Keratinocyte (primary cell): ENCODE measurements around the gene IGSF1. TPM values are rescaled to one million over a fixed set of nuclear protein-coding genes. Genes with fewer than 3 reads are reported as not detected.

Source experiments
- DNase-seq: peaks from one replicate; pipeline ENCODE4 v3.0.0-alpha.2; 2011; ENCODE audit warnings: low read depth, missing footprints, low spot score
- FAIRE-seq: peaks from 2 replicates; lab custom pipeline; 2011; peaks lifted over from hg19 to GRCh38; lab: Jason Lieb, UNC
- H2AFZ ChIP-seq: 2 replicates; pipeline ENCODE4 v1.6.0; 2012; ENCODE audit warnings: low read length, control low read depth, inconsistent platforms; ENCODE audit not compliant: control insufficient read depth
- H3K27ac ChIP-seq: 2 replicates; pipeline ENCODE4 v1.5.1; 2011; ENCODE audit warnings: low read length; ENCODE audit not compliant: control insufficient read depth, insufficient read depth
- H3K27me3 ChIP-seq: 3 replicates; pipeline ENCODE4 v1.6.0; 2011; ENCODE audit warnings: low read length; ENCODE audit not compliant: control insufficient read depth, insufficient read depth; ENCODE audit errors: extremely low read depth
- H3K36me3 ChIP-seq, 2 experiments: 2 replicates in 1 of 2; 3 replicates in 1 of 2; pipeline ENCODE4 v1.5.1; 2011; ENCODE audit warnings: low read length in 2 of 2, mild to moderate bottlenecking in 1 of 2; ENCODE audit not compliant: control insufficient read depth in 2 of 2, insufficient read depth in 2 of 2; ENCODE audit errors: extremely low read depth in 1 of 2
- H3K4me1 ChIP-seq: 3 replicates; pipeline ENCODE4 v1.5.1; 2011; ENCODE audit warnings: low read length; ENCODE audit not compliant: control insufficient read depth, insufficient read depth; ENCODE audit errors: extremely low read depth
- H3K4me2 ChIP-seq: 3 replicates; pipeline ENCODE4 v1.6.0; 2011; ENCODE audit warnings: low read depth, low read length; ENCODE audit not compliant: control insufficient read depth, insufficient read depth; ENCODE audit errors: extremely low read depth
- H3K4me3 ChIP-seq, 3 experiments: fragments of 200-600 bp in 1 of 3; sonication (generic) in 1 of 3; 2 replicates in 2 of 3; 3 replicates in 1 of 3; pipeline ENCODE4 v1.5.1; 2011 to 2016; ENCODE audit warnings: low read length in 3 of 3, mild to moderate bottlenecking in 3 of 3, control low read depth in 2 of 3, inconsistent platforms in 1 of 3, low read depth in 1 of 3, mixed read lengths in 1 of 3, mixed run types in 1 of 3, moderate library complexity in 1 of 3; ENCODE audit not compliant: control insufficient read depth in 2 of 3, insufficient read depth in 2 of 3; ENCODE audit errors: extremely low read depth in 1 of 3
- H3K79me2 ChIP-seq: 2 replicates; pipeline ENCODE4 v1.6.0; 2012; ENCODE audit warnings: low read length; ENCODE audit not compliant: control insufficient read depth, insufficient read depth
- H3K9ac ChIP-seq: 3 replicates; pipeline ENCODE4 v1.6.0; 2011; ENCODE audit warnings: low read length; ENCODE audit not compliant: control insufficient read depth, insufficient read depth; ENCODE audit errors: extremely low read depth
- H3K9me1 ChIP-seq: 3 replicates; pipeline ENCODE4 v1.6.0; 2011; ENCODE audit warnings: low read length; ENCODE audit not compliant: control insufficient read depth, insufficient read depth; ENCODE audit errors: extremely low read depth
- H3K9me3 ChIP-seq: 2 replicates; pipeline ENCODE4 v1.5.1; 2012; ENCODE audit warnings: low read depth, low read length; ENCODE audit not compliant: control insufficient read depth
- H4K20me1 ChIP-seq: 3 replicates; pipeline ENCODE4 v1.6.0; 2011; ENCODE audit warnings: low read length; ENCODE audit not compliant: control insufficient read depth, insufficient read depth; ENCODE audit errors: extremely low read depth
- CTCF ChIP-seq, 3 experiments: IDR thresholded peaks in 1 of 3; conservative IDR thresholded peaks in 1 of 3; optimal IDR thresholded peaks in 1 of 3; 2 replicates in 2 of 3; 3 replicates in 1 of 3; pipeline versions ENCODE3 to v1.5.1; 2011; ENCODE audit warnings: low read length in 3 of 3, mild to moderate bottlenecking in 3 of 3, moderate library complexity in 2 of 3, control low read depth in 1 of 3, inconsistent platforms in 1 of 3; ENCODE audit not compliant: insufficient read depth in 2 of 3; ENCODE audit errors: extremely low read depth in 1 of 3
- EZH2 ChIP-seq: IDR thresholded peaks from one replicate; pipeline ENCODE4 v1.6.1; 2012; ENCODE audit warnings: inconsistent platforms, mild to moderate bottlenecking, low read length, moderate library complexity
- dilution Hi-C: fragments of 300-500 bp; cut with MboI; formaldehyde crosslinking; loops from one replicate; pipeline ENCODE4 v1.7.0; 2020; ENCODE audit warnings: low sequenced_read_pairs; ENCODE audit not compliant: extremely low pct_ligation_motif_present
- polyA plus RNA-seq, 5 experiments: library from polyadenylated mRNA; depleted of rRNA in 3 of 5; stranded (reverse) in 3 of 5; stranded (forward) in 1 of 5; unstranded in 1 of 5; fragments of >200 nt; gene quantifications; 1 replicate in 1 of 5; 2 replicates in 3 of 5; 3 replicates in 1 of 5; pipeline versions ENCODE4 v1.2.1 to v1.2.3, GENCODE V29; 2011 to 2012; ENCODE audit warnings: missing spikeins in 2 of 5, low read depth in 1 of 5, low replicate concordance in 1 of 5

The IGSF1 gene
- polyA plus RNA-seq, 1 donor (not counting 4 experiments of a cell fraction or from before 2014, with no cell fraction given), result not detected

- Histone ChIP-seq H3K79me2 (no peaks in the 10 kb centered on the region), H3K27ac (no peak overlapping the region), H3K4me1 (no peaks in the 10 kb centered on the region), H4K20me1 (no peaks in the 10 kb centered on the region), H3K9ac (no peak overlapping the region), H3K36me3 (no peaks in the 10 kb centered on the region), H3K4me2 (no peak overlapping the region), H2AFZ (no peak overlapping the region), H3K9me1 (no peaks in the 10 kb centered on the region), H3K9me3 (no peaks in the 10 kb centered on the region), H3K4me3 (no peak overlapping the region), H3K27me3 (no peaks in the 10 kb centered on the region)
- DNase-seq, result no peak
- FAIRE-seq, result no peak
- dilution Hi-C loops, result no loop called here
- TF ChIP-seq EZH2 (no peak), CTCF (optimal IDR thresholded peaks at IDR 0.05 in 1 of 3, IDR thresholded peaks at IDR 0.05 in 1 of 3, conservative IDR thresholded peaks at IDR 0.05 in 1 of 3; ENCODE audit: extremely low read depth in 1 of 3, insufficient read depth in 2 of 3, low read length in 3 of 3) (no peak)
These were observed 51.7 kb downstream of the IGSF1 start for GRCh38 chrX:131237363-131237762.

GRCh38 chrX:131235768-131236545, 53.1 kb downstream of the IGSF1 start:
- H3K9me1 ChIP-seq, result no peaks in the 10 kb centered on the region
- no peaks in the 10 kb centered on the region for H3K27me3 ChIP-seq
- no peak for FAIRE-seq
- no peak overlapping the region for H3K9ac ChIP-seq
- H3K4me2 ChIP-seq, result no peak overlapping the region
- no peak overlapping the region for H2AFZ ChIP-seq
- H3K79me2 ChIP-seq, result no peaks in the 10 kb centered on the region
- TF ChIP-seq CTCF (optimal IDR thresholded peaks at IDR 0.05 in 1 of 3, IDR thresholded peaks at IDR 0.05 in 1 of 3, conservative IDR thresholded peaks at IDR 0.05 in 1 of 3; ENCODE audit: extremely low read depth in 1 of 3, insufficient read depth in 2 of 3, low read length in 3 of 3) (no peak), EZH2 (no peak)
- H4K20me1 ChIP-seq, result no peaks in the 10 kb centered on the region
- no peak for DNase-seq
- dilution Hi-C loops, result no loop called here
- H3K4me1 ChIP-seq, result no peaks in the 10 kb centered on the region
- H3K27ac ChIP-seq, result no peak overlapping the region
- no peak overlapping the region for H3K4me3 ChIP-seq
- no peaks in the 10 kb centered on the region for H3K9me3 ChIP-seq
- H3K36me3 ChIP-seq, result no peaks in the 10 kb centered on the region
